Thyroid gland (tissue), 4 donors: ENCODE results near the gene SARDH.

Experiments
- POLR2A ChIP-seq, 2 donors: fragments of 450-650 bp; IDR thresholded peaks; one replicate each; pipeline ENCODE4 v1.6.1; 2017; ENCODE audit warnings: antibody characterized with exemption in 2 of 2, mild to moderate bottlenecking in 2 of 2, moderate library complexity in 1 of 2
- TF ChIP-seq, protein P1 (sequence below), 6 experiments: fragments of 200-600 bp in 3 of 6; fragments of 450-650 bp in 3 of 6; sonication (generic) in 3 of 6; IDR thresholded peaks; one replicate each; pipeline ENCODE4 v1.5.1; 2016 to 2019; ENCODE audit warnings: antibody characterized with exemption in 6 of 6, mild to moderate bottlenecking in 2 of 6, inconsistent platforms in 1 of 6, moderate library complexity in 1 of 6

DNA sequence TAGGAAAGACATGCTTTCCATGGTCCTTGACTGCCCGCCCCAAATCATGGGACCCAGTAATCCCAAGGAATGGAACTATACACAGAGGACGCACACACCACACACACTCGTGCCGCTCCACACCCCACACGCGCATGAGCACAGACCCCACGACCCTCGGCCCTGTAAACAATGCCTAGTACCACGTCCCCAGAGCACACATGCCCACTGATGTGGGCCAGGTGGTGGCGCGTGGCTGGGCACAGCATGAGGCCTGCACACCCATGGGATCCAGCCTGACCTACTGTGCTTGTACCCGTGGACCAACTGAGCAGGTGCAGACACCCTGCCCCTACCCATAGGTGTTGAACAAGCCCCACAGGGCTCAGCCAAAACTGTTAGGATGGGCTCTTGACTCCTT is 101.2 kb downstream of the SARDH start:
- TF ChIP-seq POLR2A (IDR thresholded peaks at IDR 0.05), result no peak
- TF ChIP-seq, protein P1, sequence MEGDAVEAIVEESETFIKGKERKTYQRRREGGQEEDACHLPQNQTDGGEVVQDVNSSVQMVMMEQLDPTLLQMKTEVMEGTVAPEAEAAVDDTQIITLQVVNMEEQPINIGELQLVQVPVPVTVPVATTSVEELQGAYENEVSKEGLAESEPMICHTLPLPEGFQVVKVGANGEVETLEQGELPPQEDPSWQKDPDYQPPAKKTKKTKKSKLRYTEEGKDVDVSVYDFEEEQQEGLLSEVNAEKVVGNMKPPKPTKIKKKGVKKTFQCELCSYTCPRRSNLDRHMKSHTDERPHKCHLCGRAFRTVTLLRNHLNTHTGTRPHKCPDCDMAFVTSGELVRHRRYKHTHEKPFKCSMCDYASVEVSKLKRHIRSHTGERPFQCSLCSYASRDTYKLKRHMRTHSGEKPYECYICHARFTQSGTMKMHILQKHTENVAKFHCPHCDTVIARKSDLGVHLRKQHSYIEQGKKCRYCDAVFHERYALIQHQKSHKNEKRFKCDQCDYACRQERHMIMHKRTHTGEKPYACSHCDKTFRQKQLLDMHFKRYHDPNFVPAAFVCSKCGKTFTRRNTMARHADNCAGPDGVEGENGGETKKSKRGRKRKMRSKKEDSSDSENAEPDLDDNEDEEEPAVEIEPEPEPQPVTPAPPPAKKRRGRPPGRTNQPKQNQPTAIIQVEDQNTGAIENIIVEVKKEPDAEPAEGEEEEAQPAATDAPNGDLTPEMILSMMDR (IDR thresholded peaks at IDR 0.05), result no peak
